HEK293 (cell line): ENCODE measurements around the gene BRIX1.
A peak's percentile ranks its signal among the peaks of the same experiment; 100 is the strongest.

Experiments used
- CTCF ChIA-PET: fragments of 350-600 bp; formaldehyde crosslinking; extraction: SDS; loops from one replicate; lab custom pipeline; 2021; ENCODE audit warnings: antibody characterized with exemption; lab: Yijun Ruan, JAX
- POLR2A ChIA-PET: fragments of 300-600 bp; formaldehyde crosslinking; extraction: SDS; loops from one replicate; lab custom pipeline; 2020; ENCODE audit warnings: antibody characterized with exemption, inconsistent platforms; lab: Yijun Ruan, JAX
- H3K27ac ChIP-seq: fragments of 200-500 bp; sonication (Bioruptor generic); 2 replicates; pipeline ENCODE4 v1.5.1; 2014; ENCODE audit warnings: low read depth, low read length, control low read depth, inconsistent platforms; ENCODE audit errors: extremely low read depth
- H3K36me3 ChIP-seq, 2 experiments: fragments of 200-500 bp in 1 of 2; sonication (Bioruptor generic) in 1 of 2; 1 replicate in 1 of 2; 2 replicates in 1 of 2; pipeline ENCODE4 v1.5.1; 2014 to 2017; ENCODE audit warnings: inconsistent platforms in 2 of 2, low read length in 2 of 2; ENCODE audit not compliant: control insufficient read depth in 2 of 2, insufficient read depth in 1 of 2
- H3K4me1 ChIP-seq: fragments of 200-500 bp; sonication (Bioruptor generic); 2 replicates; pipeline ENCODE4 v1.5.1; 2014; ENCODE audit warnings: mild to moderate bottlenecking, low read length, inconsistent platforms; ENCODE audit not compliant: control insufficient read depth, insufficient read depth
- H3K4me3 ChIP-seq: 2 replicates; pipeline ENCODE4 v1.5.1; 2011; ENCODE audit warnings: low read depth, mild to moderate bottlenecking, control low read depth, low read length, moderate library complexity
- H3K9me3 ChIP-seq: fragments of 200-500 bp; sonication (Bioruptor generic); 2 replicates; pipeline ENCODE4 v1.5.1; 2014; ENCODE audit warnings: low read depth, low read length, inconsistent platforms; ENCODE audit not compliant: control insufficient read depth, insufficient read depth
- KLF8 ChIP-seq: fragments of 450-650 bp; formaldehyde crosslinking; IDR thresholded peaks from 2 replicates; pipeline ENCODE4 v1.5.1; 2016; ENCODE audit warnings: missing biosample characterization, missing genetic modification characterization
- MYNN ChIP-seq: fragments of 450-650 bp; formaldehyde crosslinking; IDR thresholded peaks from 2 replicates; pipeline ENCODE4 v1.5.1; 2016; ENCODE audit warnings: missing biosample characterization, missing genetic modification characterization, borderline replicate concordance
- ZFP37 ChIP-seq: fragments of 450-650 bp; formaldehyde crosslinking; IDR thresholded peaks from 2 replicates; pipeline ENCODE4 v1.5.1; 2016; ENCODE audit warnings: missing biosample characterization, missing genetic modification characterization
- ZNF184 ChIP-seq: fragments of 450-650 bp; IDR thresholded peaks from 2 replicates; pipeline ENCODE4 v1.5.1; 2018; ENCODE audit warnings: missing biosample characterization, mild to moderate bottlenecking, missing genetic modification characterization
- ZNF2 ChIP-seq: fragments of 450-650 bp; formaldehyde crosslinking; IDR thresholded peaks from 2 replicates; pipeline ENCODE4 v1.5.1; 2016; ENCODE audit warnings: missing biosample characterization, missing genetic modification characterization
- TF ChIP-seq, protein P1 (sequence below): fragments of 450-650 bp; formaldehyde crosslinking; IDR thresholded peaks from 2 replicates; pipeline ENCODE4 v1.5.1; 2016; ENCODE audit warnings: missing biosample characterization, missing genetic modification characterization
- TF ChIP-seq, protein P2 (sequence below): fragments of 450-650 bp; formaldehyde crosslinking; IDR thresholded peaks from 2 replicates; pipeline ENCODE4 v1.5.1; 2017; ENCODE audit warnings: missing biosample characterization, missing genetic modification characterization
- TF ChIP-seq, protein P3 (sequence below): fragments of 450-650 bp; formaldehyde crosslinking; IDR thresholded peaks from 2 replicates; pipeline ENCODE4 v1.5.1; 2016; ENCODE audit warnings: missing biosample characterization, missing genetic modification characterization, borderline replicate concordance
- TF ChIP-seq, protein P4 (sequence below): fragments of 450-650 bp; formaldehyde crosslinking; IDR thresholded peaks from 2 replicates; pipeline ENCODE4 v1.5.1; 2016; ENCODE audit warnings: missing biosample characterization, missing genetic modification characterization, low read depth
- TF ChIP-seq, protein P5 (sequence below): fragments of 450-650 bp; formaldehyde crosslinking; IDR thresholded peaks from 2 replicates; pipeline ENCODE4 v1.5.1; 2016; ENCODE audit warnings: missing biosample characterization, missing genetic modification characterization
- TF ChIP-seq, protein P6 (sequence below): fragments of 450-650 bp; formaldehyde crosslinking; IDR thresholded peaks from 2 replicates; pipeline ENCODE4 v1.5.1; 2017; ENCODE audit warnings: missing biosample characterization, missing genetic modification characterization

Gene BRIX1

DNA sequence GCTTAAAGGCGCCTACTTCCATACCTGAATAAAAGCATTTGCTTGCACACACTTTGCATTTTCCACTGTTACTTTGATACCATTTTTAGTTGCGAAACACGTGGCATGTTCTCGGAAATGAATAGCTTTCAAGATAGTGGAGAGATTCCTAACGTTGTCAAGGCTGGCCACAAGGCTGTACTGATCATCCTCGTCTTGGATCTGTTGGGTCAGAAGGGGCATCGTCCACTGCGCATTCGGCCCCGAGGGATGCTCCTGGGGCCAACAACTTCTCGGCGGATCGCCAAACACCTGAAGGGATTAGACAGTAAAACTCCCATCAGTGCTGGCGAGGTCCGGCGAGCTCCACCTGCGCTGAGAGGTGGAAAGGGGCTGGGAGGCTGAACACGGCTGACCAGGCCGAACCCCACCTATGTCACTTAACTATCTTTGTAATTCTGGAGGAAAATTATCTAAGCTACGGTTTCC lies 806 bp upstream of the BRIX1 start:
- CTCF ChIA-PET: interaction anchor here (0.6 to 2.8 kb wide), 9 partner anchors 9 to 439 kb away, joined by 3 to 8 read pairs (median 4); no protein-coding TSS in a partner anchor

More for the DNA sequence above, 806 bp upstream of the BRIX1 start:
- peaks cover 41 to 42% of the 10 kb centered on the region in 2 experiments for H3K36me3 ChIP-seq
- H3K4me1 ChIP-seq: peaks cover 6% of the 10 kb centered on the region; the same call in 1 of the 2 replicates
- peak overlapping the region; percentile 95 for H3K27ac ChIP-seq
- POLR2A ChIA-PET: interaction anchor here (0.9 to 6.1 kb wide), 18 partner anchors 8 to 317 kb away, joined by 3 to 152 read pairs (median 6); partner anchors contain the start of genes DNAJC21, RAI14 and TTC23L
- peak overlapping the region; percentile 78 for H3K4me3 ChIP-seq
- H3K9me3 ChIP-seq: no peaks in the 10 kb centered on the region
- TF ChIP-seq MYNN (tag by site-specific recombination): peak; percentile 70
- TF ChIP-seq ZFP37 (tag by site-specific recombination): peak; percentile 15; the same call in 1 of the 2 replicates
- peak; percentile 72; the same call in 1 of the 2 replicates for TF ChIP-seq ZNF2 (tag by site-specific recombination)
- TF ChIP-seq, protein P1, sequence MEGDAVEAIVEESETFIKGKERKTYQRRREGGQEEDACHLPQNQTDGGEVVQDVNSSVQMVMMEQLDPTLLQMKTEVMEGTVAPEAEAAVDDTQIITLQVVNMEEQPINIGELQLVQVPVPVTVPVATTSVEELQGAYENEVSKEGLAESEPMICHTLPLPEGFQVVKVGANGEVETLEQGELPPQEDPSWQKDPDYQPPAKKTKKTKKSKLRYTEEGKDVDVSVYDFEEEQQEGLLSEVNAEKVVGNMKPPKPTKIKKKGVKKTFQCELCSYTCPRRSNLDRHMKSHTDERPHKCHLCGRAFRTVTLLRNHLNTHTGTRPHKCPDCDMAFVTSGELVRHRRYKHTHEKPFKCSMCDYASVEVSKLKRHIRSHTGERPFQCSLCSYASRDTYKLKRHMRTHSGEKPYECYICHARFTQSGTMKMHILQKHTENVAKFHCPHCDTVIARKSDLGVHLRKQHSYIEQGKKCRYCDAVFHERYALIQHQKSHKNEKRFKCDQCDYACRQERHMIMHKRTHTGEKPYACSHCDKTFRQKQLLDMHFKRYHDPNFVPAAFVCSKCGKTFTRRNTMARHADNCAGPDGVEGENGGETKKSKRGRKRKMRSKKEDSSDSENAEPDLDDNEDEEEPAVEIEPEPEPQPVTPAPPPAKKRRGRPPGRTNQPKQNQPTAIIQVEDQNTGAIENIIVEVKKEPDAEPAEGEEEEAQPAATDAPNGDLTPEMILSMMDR: peak; percentile 8
- TF ChIP-seq, protein P2, sequence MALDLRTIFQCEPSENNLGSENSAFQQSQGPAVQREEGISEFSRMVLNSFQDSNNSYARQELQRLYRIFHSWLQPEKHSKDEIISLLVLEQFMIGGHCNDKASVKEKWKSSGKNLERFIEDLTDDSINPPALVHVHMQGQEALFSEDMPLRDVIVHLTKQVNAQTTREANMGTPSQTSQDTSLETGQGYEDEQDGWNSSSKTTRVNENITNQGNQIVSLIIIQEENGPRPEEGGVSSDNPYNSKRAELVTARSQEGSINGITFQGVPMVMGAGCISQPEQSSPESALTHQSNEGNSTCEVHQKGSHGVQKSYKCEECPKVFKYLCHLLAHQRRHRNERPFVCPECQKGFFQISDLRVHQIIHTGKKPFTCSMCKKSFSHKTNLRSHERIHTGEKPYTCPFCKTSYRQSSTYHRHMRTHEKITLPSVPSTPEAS (tag by site-specific recombination): 0 out of 2 replicates have a peak, but pooled peaks have one; percentile 1
- TF ChIP-seq, protein P3, sequence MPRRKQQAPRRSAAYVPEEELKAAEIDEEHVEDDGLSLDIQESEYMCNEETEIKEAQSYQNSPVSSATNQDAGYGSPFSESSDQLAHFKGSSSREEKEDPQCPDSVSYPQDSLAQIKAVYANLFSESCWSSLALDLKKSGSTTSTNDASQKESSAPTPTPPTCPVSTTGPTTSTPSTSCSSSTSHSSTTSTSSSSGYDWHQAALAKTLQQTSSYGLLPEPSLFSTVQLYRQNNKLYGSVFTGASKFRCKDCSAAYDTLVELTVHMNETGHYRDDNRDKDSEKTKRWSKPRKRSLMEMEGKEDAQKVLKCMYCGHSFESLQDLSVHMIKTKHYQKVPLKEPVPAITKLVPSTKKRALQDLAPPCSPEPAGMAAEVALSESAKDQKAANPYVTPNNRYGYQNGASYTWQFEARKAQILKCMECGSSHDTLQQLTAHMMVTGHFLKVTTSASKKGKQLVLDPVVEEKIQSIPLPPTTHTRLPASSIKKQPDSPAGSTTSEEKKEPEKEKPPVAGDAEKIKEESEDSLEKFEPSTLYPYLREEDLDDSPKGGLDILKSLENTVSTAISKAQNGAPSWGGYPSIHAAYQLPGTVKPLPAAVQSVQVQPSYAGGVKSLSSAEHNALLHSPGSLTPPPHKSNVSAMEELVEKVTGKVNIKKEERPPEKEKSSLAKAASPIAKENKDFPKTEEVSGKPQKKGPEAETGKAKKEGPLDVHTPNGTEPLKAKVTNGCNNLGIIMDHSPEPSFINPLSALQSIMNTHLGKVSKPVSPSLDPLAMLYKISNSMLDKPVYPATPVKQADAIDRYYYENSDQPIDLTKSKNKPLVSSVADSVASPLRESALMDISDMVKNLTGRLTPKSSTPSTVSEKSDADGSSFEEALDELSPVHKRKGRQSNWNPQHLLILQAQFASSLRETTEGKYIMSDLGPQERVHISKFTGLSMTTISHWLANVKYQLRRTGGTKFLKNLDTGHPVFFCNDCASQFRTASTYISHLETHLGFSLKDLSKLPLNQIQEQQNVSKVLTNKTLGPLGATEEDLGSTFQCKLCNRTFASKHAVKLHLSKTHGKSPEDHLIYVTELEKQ (tag by site-specific recombination): no peak
- TF ChIP-seq, protein P4, sequence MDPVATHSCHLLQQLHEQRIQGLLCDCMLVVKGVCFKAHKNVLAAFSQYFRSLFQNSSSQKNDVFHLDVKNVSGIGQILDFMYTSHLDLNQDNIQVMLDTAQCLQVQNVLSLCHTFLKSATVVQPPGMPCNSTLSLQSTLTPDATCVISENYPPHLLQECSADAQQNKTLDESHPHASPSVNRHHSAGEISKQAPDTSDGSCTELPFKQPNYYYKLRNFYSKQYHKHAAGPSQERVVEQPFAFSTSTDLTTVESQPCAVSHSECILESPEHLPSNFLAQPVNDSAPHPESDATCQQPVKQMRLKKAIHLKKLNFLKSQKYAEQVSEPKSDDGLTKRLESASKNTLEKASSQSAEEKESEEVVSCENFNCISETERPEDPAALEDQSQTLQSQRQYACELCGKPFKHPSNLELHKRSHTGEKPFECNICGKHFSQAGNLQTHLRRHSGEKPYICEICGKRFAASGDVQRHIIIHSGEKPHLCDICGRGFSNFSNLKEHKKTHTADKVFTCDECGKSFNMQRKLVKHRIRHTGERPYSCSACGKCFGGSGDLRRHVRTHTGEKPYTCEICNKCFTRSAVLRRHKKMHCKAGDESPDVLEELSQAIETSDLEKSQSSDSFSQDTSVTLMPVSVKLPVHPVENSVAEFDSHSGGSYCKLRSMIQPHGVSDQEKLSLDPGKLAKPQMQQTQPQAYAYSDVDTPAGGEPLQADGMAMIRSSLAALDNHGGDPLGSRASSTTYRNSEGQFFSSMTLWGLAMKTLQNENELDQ: no peak
- TF ChIP-seq ZNF184 (tag by site-specific recombination): peak; percentile 100
- no peak for TF ChIP-seq KLF8 (tag by site-specific recombination)
- TF ChIP-seq, protein P5, sequence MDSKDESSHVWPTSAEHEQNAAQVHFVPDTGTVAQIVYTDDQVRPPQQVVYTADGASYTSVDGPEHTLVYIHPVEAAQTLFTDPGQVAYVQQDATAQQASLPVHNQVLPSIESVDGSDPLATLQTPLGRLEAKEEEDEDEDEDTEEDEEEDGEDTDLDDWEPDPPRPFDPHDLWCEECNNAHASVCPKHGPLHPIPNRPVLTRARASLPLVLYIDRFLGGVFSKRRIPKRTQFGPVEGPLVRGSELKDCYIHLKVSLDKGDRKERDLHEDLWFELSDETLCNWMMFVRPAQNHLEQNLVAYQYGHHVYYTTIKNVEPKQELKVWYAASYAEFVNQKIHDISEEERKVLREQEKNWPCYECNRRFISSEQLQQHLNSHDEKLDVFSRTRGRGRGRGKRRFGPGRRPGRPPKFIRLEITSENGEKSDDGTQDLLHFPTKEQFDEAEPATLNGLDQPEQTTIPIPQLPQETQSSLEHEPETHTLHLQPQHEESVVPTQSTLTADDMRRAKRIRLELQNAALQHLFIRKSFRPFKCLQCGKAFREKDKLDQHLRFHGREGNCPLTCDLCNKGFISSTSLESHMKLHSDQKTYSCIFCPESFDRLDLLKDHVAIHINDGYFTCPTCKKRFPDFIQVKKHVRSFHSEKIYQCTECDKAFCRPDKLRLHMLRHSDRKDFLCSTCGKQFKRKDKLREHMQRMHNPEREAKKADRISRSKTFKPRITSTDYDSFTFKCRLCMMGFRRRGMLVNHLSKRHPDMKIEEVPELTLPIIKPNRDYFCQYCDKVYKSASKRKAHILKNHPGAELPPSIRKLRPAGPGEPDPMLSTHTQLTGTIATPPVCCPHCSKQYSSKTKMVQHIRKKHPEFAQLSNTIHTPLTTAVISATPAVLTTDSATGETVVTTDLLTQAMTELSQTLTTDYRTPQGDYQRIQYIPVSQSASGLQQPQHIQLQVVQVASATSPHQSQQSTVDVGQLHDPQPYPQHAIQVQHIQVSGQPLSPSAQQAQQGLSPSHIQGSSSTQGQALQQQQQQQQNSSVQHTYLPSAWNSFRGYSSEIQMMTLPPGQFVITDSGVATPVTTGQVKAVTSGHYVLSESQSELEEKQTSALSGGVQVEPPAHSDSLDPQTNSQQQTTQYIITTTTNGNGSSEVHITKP (tag by site-specific recombination): peak; percentile 70; the same call in 1 of the 2 replicates
- TF ChIP-seq, protein P6, sequence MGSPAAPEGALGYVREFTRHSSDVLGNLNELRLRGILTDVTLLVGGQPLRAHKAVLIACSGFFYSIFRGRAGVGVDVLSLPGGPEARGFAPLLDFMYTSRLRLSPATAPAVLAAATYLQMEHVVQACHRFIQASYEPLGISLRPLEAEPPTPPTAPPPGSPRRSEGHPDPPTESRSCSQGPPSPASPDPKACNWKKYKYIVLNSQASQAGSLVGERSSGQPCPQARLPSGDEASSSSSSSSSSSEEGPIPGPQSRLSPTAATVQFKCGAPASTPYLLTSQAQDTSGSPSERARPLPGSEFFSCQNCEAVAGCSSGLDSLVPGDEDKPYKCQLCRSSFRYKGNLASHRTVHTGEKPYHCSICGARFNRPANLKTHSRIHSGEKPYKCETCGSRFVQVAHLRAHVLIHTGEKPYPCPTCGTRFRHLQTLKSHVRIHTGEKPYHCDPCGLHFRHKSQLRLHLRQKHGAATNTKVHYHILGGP (tag by site-specific recombination): no peak
